GM12878 (cell line): Measurements from ENCODE around the gene CSTPP1. TPM values are rescaled to one million over a fixed set of nuclear protein-coding genes. Genes with fewer than 3 reads are reported as not detected.
"Not testable (repeated sequence)": the region's sequence is repeated elsewhere in the genome, so short reads cannot be mapped to it uniquely, and the experiment has no call there.

Experiments
- ATAC-seq: fragments of 200-7000 bp; cut with Tn5 transposase; 3 replicates; pipeline ENCODE4 v1.9.1; 2020; ENCODE audit warnings: mild to moderate bottlenecking, moderate library complexity
- BruUV-seq: library from RNA; stranded (reverse); fragments of 400-500 nt; replicated peaks from 2 replicates; lab custom pipeline; 2021; lab: Mats Ljungman, UMichigan
- CTCF ChIA-PET: fragments of 300-600 bp; sonication (Branson Sonifier 250); formaldehyde crosslinking; extraction: SDS; loops from one replicate; lab custom pipeline; 2021; ENCODE audit warnings: inconsistent platforms; lab: Yijun Ruan, JAX
- POLR2A ChIA-PET: fragments of 350-600 bp; formaldehyde crosslinking; extraction: SDS; loops from one replicate; lab custom pipeline; 2021; ENCODE audit warnings: inconsistent platforms; lab: Charles Lee
- RAD21 ChIA-PET: fragments of 300-600 bp; sonication (Branson Sonifier 250); formaldehyde crosslinking; loops from one replicate; lab custom pipeline; 2023; ENCODE audit warnings: antibody characterized with exemption; ENCODE audit not compliant: unreplicated experiment; lab: Charles Lee
- SMC1A ChIA-PET: fragments of 300-600 bp; sonication (Branson Sonifier 250); formaldehyde crosslinking; loops from one replicate; lab custom pipeline; 2023; ENCODE audit not compliant: unreplicated experiment, uncharacterized antibody; lab: Charles Lee
- DNase-seq: peaks from one replicate; pipeline ENCODE4 v3.0.0-alpha.2; 2011; ENCODE audit warnings: low read depth, low spot score
- FAIRE-seq: peaks from 3 replicates; lab custom pipeline; 2011; peaks lifted over from hg19 to GRCh38; lab: Jason Lieb, UNC
- H2AFZ ChIP-seq: 2 replicates; pipeline ENCODE4 v1.6.0; 2011; ENCODE audit warnings: low read depth, low read length, control low read depth; ENCODE audit not compliant: control insufficient read depth
- H3K27ac ChIP-seq: 2 replicates; pipeline ENCODE4 v1.5.1; 2011; ENCODE audit warnings: control low read depth; ENCODE audit not compliant: control insufficient read depth, insufficient read depth
- H3K27me3 ChIP-seq, 2 experiments: replicated peaks in 1 of 2; 2 replicates each; pipeline versions ENCODE4 v1.6.0 to v1.6.1; 2011; ENCODE audit warnings: low read length in 1 of 2; ENCODE audit not compliant: control insufficient read depth in 2 of 2, insufficient read depth in 2 of 2
- H3K36me3 ChIP-seq, 2 experiments: 2 replicates each; pipeline ENCODE4 v1.5.1; 2011; ENCODE audit warnings: low read length in 1 of 2; ENCODE audit not compliant: control insufficient read depth in 2 of 2, insufficient read depth in 2 of 2
- H3K4me1 ChIP-seq: 2 replicates; pipeline ENCODE4 v1.6.1; 2011; ENCODE audit warnings: mild to moderate bottlenecking, low read length, moderate library complexity, mixed read lengths; ENCODE audit not compliant: control insufficient read depth, insufficient read depth
- H3K4me2 ChIP-seq: 2 replicates; pipeline ENCODE4 v1.6.0; 2011; ENCODE audit warnings: control low read depth; ENCODE audit not compliant: control insufficient read depth, insufficient read depth
- H3K4me3 ChIP-seq: fragments of 200-600 bp; sonication (generic); 2 replicates; pipeline ENCODE4 v1.5.1; 2016
- H3K79me2 ChIP-seq: 2 replicates; pipeline ENCODE4 v1.6.0; 2011; ENCODE audit warnings: low read length; ENCODE audit not compliant: control insufficient read depth, insufficient read depth
- H3K9ac ChIP-seq: 2 replicates; pipeline ENCODE4 v1.8.0; 2011; ENCODE audit warnings: low read length, control low read depth, mixed read lengths; ENCODE audit not compliant: control insufficient read depth, insufficient read depth
- H3K9me3 ChIP-seq: replicated peaks from 3 replicates; pipeline ENCODE4 v1.5.1; 2011; ENCODE audit warnings: mild to moderate bottlenecking, low read length; ENCODE audit not compliant: control insufficient read depth, insufficient read depth
- H4K20me1 ChIP-seq: 2 replicates; pipeline ENCODE4 v1.6.0; 2011; ENCODE audit not compliant: control insufficient read depth, insufficient read depth
- ASH2L ChIP-seq: fragments of 300-600, 200-600 bp; sonication (generic); IDR thresholded peaks from 2 replicates; pipeline ENCODE4 v1.6.1; 2017; ENCODE audit warnings: low read depth, mild to moderate bottlenecking, borderline replicate concordance
- ESRRA ChIP-seq: IDR thresholded peaks from 2 replicates; pipeline ENCODE4 v1.6.1; 2012; ENCODE audit warnings: mild to moderate bottlenecking, low read length, improper control_type of control experiment
- FOXM1 ChIP-seq: IDR thresholded peaks from 2 replicates; pipeline ENCODE4 v1.6.1; 2012; ENCODE audit warnings: low read depth, mild to moderate bottlenecking, inconsistent platforms, low read length, moderate library complexity
- HDGF ChIP-seq: fragments of 450-650 bp; IDR thresholded peaks from 2 replicates; pipeline ENCODE4 v1.6.1; 2016; ENCODE audit warnings: antibody characterized with exemption
- KAT2A ChIP-seq: conservative IDR thresholded peaks from 2 replicates; pipeline ENCODE4 v1.6.1; 2011; ENCODE audit warnings: low read depth, low read length; ENCODE audit not compliant: control insufficient read depth
- ZBTB11 ChIP-seq: fragments of 450-650 bp; formaldehyde crosslinking; IDR thresholded peaks from 2 replicates; pipeline ENCODE4 v1.5.0; 2022; ENCODE audit warnings: mild to moderate bottlenecking, missing genetic modification characterization
- ZBTB33 ChIP-seq: fragments of 450-650 bp; IDR thresholded peaks from 2 replicates; pipeline ENCODE4 v1.6.1; 2017; ENCODE audit warnings: mild to moderate bottlenecking
- ZNF274 ChIP-seq: IDR thresholded peaks from one replicate; pipeline ENCODE4 v1.8.0; 2011; ENCODE audit not compliant: insufficient read length, insufficient read depth
- WGBS: methylation state at CpG from one replicate; pipeline ENCODE4 v1.1.6; 2016; ENCODE audit warnings: low lambda C conversion rate; ENCODE audit not compliant: insufficient replicate concordance, insufficient coverage; ENCODE audit errors: missing lambda C conversion rate; 5-methylcytosine and 5-hydroxymethylcytosine counted together
- in situ Hi-C: fragments of 300-500 bp; cut with MboI; formaldehyde crosslinking; loops from 9 replicates; pipeline ENCODE4 v1.14.3; 2018; ENCODE audit warnings: mixed read lengths
- intact Hi-C: fragments of 100-400 bp; cut with micrococcal nuclease; formaldehyde crosslinking; loops from one replicate; pipeline ENCODE4 v1.14.2; 2022; ENCODE audit not compliant: unreplicated experiment
- polyA plus RNA-seq, 11 experiments: library from polyadenylated mRNA; depleted of rRNA in 4 of 11; unstranded in 6 of 11; stranded (reverse) in 5 of 11; fragments of >200 nt; fragmentation: Nextera tagmentation in 4 of 11; fragmentation: Illumina TruSeq in 1 of 11; extraction: Ambion mirVana in 4 of 11; extraction: Trizol in 1 of 11; gene quantifications; 1 replicate in 1 of 11; 2 replicates in 10 of 11; pipeline versions ENCODE4 v1.2.1 to v1.2.3, GENCODE V29; 2011 to 2016; ENCODE audit warnings: inconsistent platforms in 2 of 11, missing spikeins in 2 of 11, low read depth in 1 of 11
- total RNA-seq, 4 experiments: library from RNA; depleted of rRNA in 3 of 4; stranded (reverse); fragments of >200 nt in 3 of 4; fragmentation: Illumina TruSeq in 1 of 4; extraction: Trizol in 1 of 4; gene quantifications; 2 replicates each; pipeline versions ENCODE4 v1.2.1 to v1.2.3, GENCODE V29; 2013 to 2021

Gene CSTPP1
- total and polyA plus RNA-seq, 10 of the 15 experiments (the other 5 are each of a cell fraction or from before 2014, with no cell fraction given): 7.1 to 23.4 (median 17.5) TPM

GRCh38 chr11:46961886-46962285, 25.3 kb downstream of the CSTPP1 start:
- ChIA-PET SMC1A (interaction anchor here (0.5 to 1.6 kb wide), 3 partner anchors 14 to 424 kb away, joined by 3 to 5 read pairs (median 3); no protein-coding TSS in a partner anchor), POLR2A (interaction anchor here (0.7 kb wide), 1 partner anchor 118 kb away, joined by 3 read pairs; no protein-coding TSS in a partner anchor)
- H3K79me2 ChIP-seq, in situ Hi-C loops, H2AFZ ChIP-seq, H3K36me3 ChIP-seq, intact Hi-C loops, ATAC-seq, CTCF ChIA-PET, H3K9ac ChIP-seq, H3K27ac ChIP-seq, H3K9me3 ChIP-seq, DNase-seq, H3K4me3 ChIP-seq, H3K4me2 ChIP-seq, BruUV-seq, RAD21 ChIA-PET, FAIRE-seq, H3K27me3 ChIP-seq, H4K20me1 ChIP-seq, H3K4me1 ChIP-seq: not testable (repeated sequence)
- whole genome bisulfite sequencing: 79% methylated on average over 3 of the region's 3 CpGs

- ATAC-seq (no peak), FAIRE-seq (no peak), DNase-seq (no peak)
- ChIA-PET RAD21 (interaction anchor here (0.9 kb wide), 1 partner anchor 189 kb away, joined by 3 read pairs; no protein-coding TSS in a partner anchor), SMC1A (interaction anchor here (0.6 to 2.2 kb wide), 9 partner anchors 9 to 715 kb away, joined by 3 to 8 read pairs (median 3); partner anchors contain the start of gene CSTPP1), POLR2A (interaction anchor here (0.6 kb wide), 3 partner anchors 34 to 843 kb away, joined by 3 to 4 read pairs (median 3); no protein-coding TSS in a partner anchor), CTCF (interaction anchor here (0.8 to 1.9 kb wide), 6 partner anchors 11 to 90 kb away, joined by 3 to 7 read pairs (median 4); no protein-coding TSS in a partner anchor)
- H3K4me2 ChIP-seq: no peak overlapping the region
- 97% methylated on average over 3 of the region's 3 CpGs for WGBS
- H3K27ac ChIP-seq: no peak overlapping the region
- no peaks in the 10 kb centered on the region for H3K4me1 ChIP-seq
- H3K27me3 ChIP-seq: no peaks in the 10 kb centered on the region
- TF ChIP-seq ZBTB33 (no peak), FOXM1 (no peak), ZNF274 (no peak), HDGF (no peak), ASH2L (no peak), KAT2A (no peak), ZBTB11 (CRISPR knock-in tag) (no peak), ESRRA (no peak)
- BruUV-seq: no TSS peak
- H3K9me3 ChIP-seq: no peaks in the 10 kb centered on the region; the same call in 2 of the 3 replicates
- H3K9ac ChIP-seq: no peak overlapping the region
- no peaks in the 10 kb centered on the region for H4K20me1 ChIP-seq
- in situ Hi-C loops (no loop called here), intact Hi-C loops (no loop called here)
- no peak overlapping the region for H2AFZ ChIP-seq
- H3K4me3 ChIP-seq: no peak overlapping the region
- H3K36me3 ChIP-seq: no peaks in the 10 kb centered on the region; a peak in 1 of 4 replicates
- no peaks in the 10 kb centered on the region for H3K79me2 ChIP-seq
Measured at GRCh38 chr11:46963844-46964243, 27.3 kb downstream of the CSTPP1 start.
